ENCODE measurements around the gene GBF1. TPM values are rescaled to one million over a fixed set of nuclear protein-coding genes. Genes with fewer than 3 reads are reported as not detected.

Gene GBF1
- total and polyA plus RNA-seq, 10 of the 15 experiments (the other 5 are each of a cell fraction or from before 2014, with no cell fraction given): 0.82 to 42.0 (median 21.8) TPM

GRCh38 chr10:102382871-102383270, 137.5 kb downstream of the GBF1 start:
- ChIA-PET RAD21 (ENCODE audit: unreplicated experiment) (no interaction called here), POLR2A (no interaction called here), CTCF (interaction anchor here (2.3 to 4.3 kb wide), 2 partner anchors 14 to 31 kb away, joined by 12 to 52 read pairs; partner anchors contain the start of gene NFKB2), SMC1A (ENCODE audit: uncharacterized antibody, unreplicated experiment) (interaction anchor here (0.7 kb wide), 1 partner anchor 12 kb away, joined by 3 read pairs; no protein-coding TSS in a partner anchor)
- H3K36me3 ChIP-seq (ENCODE audit: control insufficient read depth in 2 of 2, insufficient read depth in 2 of 2, low read length in 1 of 2): peaks cover 11 to 19% of the 10 kb centered on the region in 2 experiments
- H3K9me3 ChIP-seq (replicated peaks; ENCODE audit: control insufficient read depth, insufficient read depth, low read length): no peaks in the 10 kb centered on the region
- H3K4me2 ChIP-seq (ENCODE audit: control insufficient read depth, insufficient read depth): no peak overlapping the region
- H3K4me3 ChIP-seq: no peak overlapping the region
- peaks cover 13% of the 10 kb centered on the region for H3K4me1 ChIP-seq (ENCODE audit: control insufficient read depth, insufficient read depth, low read length)
- no peak overlapping the region for H3K27ac ChIP-seq (ENCODE audit: control insufficient read depth, insufficient read depth)
- intact Hi-C loops (cut with micrococcal nuclease; ENCODE audit: unreplicated experiment) (no loop called here), in situ Hi-C loops (cut with MboI) (no loop called here)
- TF ChIP-seq ZNF622 (IDR thresholded peaks at IDR 0.05) (no peak), ZNF384 (IDR thresholded peaks at IDR 0.05; ENCODE audit: borderline replicate concordance, low read depth, low read length) (no peak), IKZF1 (conservative IDR thresholded peaks at IDR 0.05) (no peak), IRF5 (IDR thresholded peaks at IDR 0.05; ENCODE audit: borderline replicate concordance) (no peak), POLR2AphosphoS5 (IDR thresholded peaks at IDR 0.05; ENCODE audit: low read length) (no peak), GATAD2B (conservative IDR thresholded peaks at IDR 0.05; ENCODE audit: low read depth) (no peak), RCOR1 (conservative IDR thresholded peaks at IDR 0.05; ENCODE audit: low read depth, low read length) (no peak), IRF3 (IDR thresholded peaks at IDR 0.05) (no peak), ATF7 (IDR thresholded peaks at IDR 0.05; ENCODE audit: low read depth) (no peak), NFYA (IDR thresholded peaks at IDR 0.05; ENCODE audit: borderline replicate concordance, low read depth, low read length) (no peak), MEF2A (IDR thresholded peaks at IDR 0.05; ENCODE audit: insufficient read depth, low read depth, low read length) (no peak), BRCA1 (IDR thresholded peaks at IDR 0.05; ENCODE audit: low read depth, low read length) (no peak), HDAC6 (IDR thresholded peaks at IDR 0.05; ENCODE audit: unreplicated experiment) (no peak), ZNF207 (IDR thresholded peaks at IDR 0.05; ENCODE audit: borderline replicate concordance) (no peak), RFX5 (IDR thresholded peaks at IDR 0.05; ENCODE audit: low read depth, low read length) (no peak), BACH1 (IDR thresholded peaks at IDR 0.05; ENCODE audit: borderline replicate concordance) (no peak), LARP7 (IDR thresholded peaks at IDR 0.05) (no peak), BCL3 (IDR thresholded peaks at IDR 0.05; ENCODE audit: borderline replicate concordance, insufficient read depth, low read depth, low read length, poor library complexity, severe bottlenecking) (no peak), E4F1 (IDR thresholded peaks at IDR 0.05; ENCODE audit: borderline replicate concordance, partially characterized antibody) (no peak)
- DNase-seq (ENCODE audit: low read depth, low spot score) (no peak), ATAC-seq (no peak), FAIRE-seq (no peak)
- no peak overlapping the region for H3K9ac ChIP-seq (ENCODE audit: control insufficient read depth, insufficient read depth, low read length)
- no peak overlapping the region for H2AFZ ChIP-seq (ENCODE audit: control insufficient read depth, low read depth, low read length)
- WGBS (ENCODE audit: insufficient coverage, insufficient replicate concordance, low lambda C conversion rate, missing lambda C conversion rate): 92% methylated on average over 7 of the region's 8 CpGs
- no peaks in the 10 kb centered on the region for H3K79me2 ChIP-seq (ENCODE audit: control insufficient read depth, insufficient read depth, low read length)
- no TSS peak for BruUV-seq (replicated peaks)
- H4K20me1 ChIP-seq (ENCODE audit: control insufficient read depth, insufficient read depth): no peaks in the 10 kb centered on the region
- no peaks in the 10 kb centered on the region for H3K27me3 ChIP-seq (replicated peaks in 1 of 2; ENCODE audit: control insufficient read depth in 2 of 2, insufficient read depth in 2 of 2, low read length in 1 of 2)

Measured in GM12878 (cell line).